Hematopoietic multipotent progenitor cell treated with erythropoietin and hydrocortisone succinate and interleukin-3 and kit ligand, for 15 days (in vitro differentiated cells): ENCODE measurements around the gene GRAPL.
"Not testable (repeated sequence)": the region's sequence is repeated elsewhere in the genome, so short reads cannot be mapped to it uniquely, and the experiment has no call there.

ENCODE experiments used
- DNase-seq: peaks from one replicate; pipeline ENCODE4 v3.0.0-alpha.2; 2015; ENCODE audit warnings: low spot score

The GRAPL gene

GRCh38 chr17:19127148-19127980 is at the start of gene GRAPL:
Gene GRAPL, plus strand, starts transcription at chr17:19127589. Its CDS starts 31 bp downstream, at chr17:19127620.
- DNase-seq: not testable (repeated sequence)

DNA sequence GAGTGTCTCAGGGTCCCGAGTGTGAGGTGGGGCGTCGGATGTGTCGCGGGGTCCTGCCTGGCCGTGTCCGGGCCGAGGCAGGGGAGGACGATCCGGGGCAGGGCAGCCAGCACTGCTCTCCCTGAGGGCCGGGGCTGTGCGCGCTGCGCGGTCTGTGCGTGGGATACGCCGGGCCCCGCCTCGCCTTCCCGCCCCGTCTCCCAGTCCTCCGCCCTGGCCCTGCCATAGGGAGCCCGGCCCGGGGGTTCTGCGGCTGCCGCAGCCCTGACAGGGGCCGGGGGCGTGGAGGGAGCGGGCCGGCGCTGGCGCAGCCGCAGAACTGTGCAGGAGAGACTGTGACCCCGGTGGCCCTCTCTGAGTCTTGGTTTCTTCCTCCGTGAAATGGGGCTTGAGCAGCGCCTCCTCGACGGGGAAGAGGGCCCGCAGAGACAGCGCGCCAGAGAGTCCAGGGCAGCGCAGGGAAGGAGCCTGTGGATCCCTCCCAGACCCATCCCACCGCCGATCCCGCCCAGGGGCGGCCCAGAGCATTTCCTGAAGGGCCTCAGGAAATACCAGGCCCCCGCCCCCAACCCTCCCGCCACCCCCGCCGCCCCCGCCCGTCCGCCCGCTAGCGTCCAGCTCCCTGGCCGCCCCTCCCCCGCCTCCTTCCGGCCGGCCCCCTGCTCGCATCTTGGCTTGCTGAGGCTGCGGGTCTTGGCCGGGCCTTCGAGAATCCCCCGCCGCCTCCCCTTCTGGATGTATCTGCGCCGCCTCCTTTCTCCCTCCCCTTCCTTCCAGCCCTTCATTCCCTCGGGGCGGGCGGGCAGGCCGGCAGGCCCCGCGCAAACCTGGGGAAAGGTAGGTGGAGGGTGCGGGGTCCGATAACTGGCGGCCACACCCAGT is 38.3 kb upstream of the GRAPL start:
- not testable (repeated sequence) for DNase-seq

DNA sequence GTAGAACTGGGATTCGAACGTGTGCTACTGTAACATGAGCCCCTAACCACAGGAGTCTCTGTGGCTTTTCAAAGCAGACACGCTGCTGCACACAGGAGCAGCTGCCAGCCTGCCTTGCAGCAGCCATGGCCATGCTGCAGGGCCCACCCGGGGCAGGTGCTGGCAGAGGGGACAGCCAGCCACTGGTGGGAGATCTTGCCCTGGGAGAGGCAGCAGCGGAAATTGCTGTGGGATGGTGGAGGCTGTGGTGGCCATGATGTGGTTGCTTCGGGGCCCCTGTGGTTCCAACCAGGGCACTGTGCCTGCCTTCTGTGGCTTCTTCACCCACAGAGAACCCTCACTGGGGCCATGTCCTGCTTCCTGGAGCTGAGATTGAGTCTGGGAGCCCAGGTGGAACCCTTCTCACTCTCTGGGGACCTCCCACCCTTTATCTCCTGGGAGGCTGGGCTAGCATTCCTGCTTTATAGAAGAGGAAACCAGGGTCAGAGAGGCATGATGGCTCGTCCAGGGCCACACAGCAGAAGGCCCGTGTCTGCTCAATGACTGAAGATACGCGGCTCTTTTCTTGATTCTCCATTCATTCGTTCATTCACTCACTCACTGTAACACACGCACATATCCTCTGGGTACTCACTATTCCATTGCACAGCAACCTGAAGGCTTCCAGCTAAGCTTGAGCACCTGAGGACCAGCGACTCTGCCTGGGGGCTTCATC is 37.2 kb upstream of the GRAPL start:
- DNase-seq: not testable (repeated sequence)

GRCh38 chr17:19092737-19093683 is 34.4 kb upstream of the GRAPL start:
- not testable (repeated sequence) for DNase-seq

GRCh38 chr17:19093684-19094438 is 33.5 kb upstream of the GRAPL start:
- DNase-seq: not testable (repeated sequence)

DNA sequence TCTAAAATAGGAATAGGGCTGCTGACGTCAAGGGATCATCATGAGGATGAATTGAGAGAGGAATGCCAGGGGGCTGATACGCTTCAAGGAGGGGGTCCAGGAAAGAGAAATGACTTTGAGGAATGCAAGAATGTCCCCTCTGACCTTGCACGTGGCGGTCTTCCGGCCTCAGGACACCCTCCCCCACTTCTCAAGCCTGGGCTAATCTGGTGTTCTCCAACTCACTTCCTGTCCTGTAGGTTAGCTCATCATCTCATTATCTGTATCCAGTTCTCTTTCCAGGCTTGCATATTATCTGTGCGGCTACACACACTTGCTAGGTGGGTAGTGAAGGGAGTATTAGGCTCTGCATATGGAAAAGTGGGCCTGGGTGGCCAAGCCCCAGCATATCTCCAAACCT is 18.9 kb upstream of the GRAPL start:
- DNase-seq: not testable (repeated sequence)

- not testable (repeated sequence) for DNase-seq
Observed at GRCh38 chr17:19110189-19111097, 16.9 kb upstream of the GRAPL start.

- peak; percentile 63 for DNase-seq
Observed at GRCh38 chr17:19111111-19111711, 16.2 kb upstream of the GRAPL start.

GRCh38 chr17:19111801-19112458 is 15.5 kb upstream of the GRAPL start:
- peak; percentile 69 for DNase-seq

- DNase-seq: peak; percentile 16
Observed at GRCh38 chr17:19112459-19112826, 14.9 kb upstream of the GRAPL start.

DNA sequence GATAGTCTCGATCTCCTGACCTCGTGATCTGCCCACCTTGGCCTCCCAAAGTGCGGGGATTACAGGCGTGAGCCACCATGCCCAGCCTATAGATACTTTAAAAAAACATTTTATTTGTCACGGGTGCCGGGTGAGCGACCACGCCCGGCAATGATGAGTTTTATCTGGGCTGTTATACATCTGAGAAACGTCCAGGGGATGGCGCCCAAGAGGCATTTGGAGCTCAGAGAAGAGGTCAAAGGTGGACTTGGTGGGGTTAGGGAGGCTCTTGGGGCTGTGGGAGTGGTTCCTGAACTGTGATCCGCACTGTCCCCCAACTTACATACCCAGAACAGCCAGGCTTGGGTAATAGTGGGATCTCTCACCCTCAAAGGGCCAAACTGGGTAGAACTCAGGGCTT is 8.7 kb upstream of the GRAPL start:
- DNase-seq: not testable (repeated sequence)

DNA sequence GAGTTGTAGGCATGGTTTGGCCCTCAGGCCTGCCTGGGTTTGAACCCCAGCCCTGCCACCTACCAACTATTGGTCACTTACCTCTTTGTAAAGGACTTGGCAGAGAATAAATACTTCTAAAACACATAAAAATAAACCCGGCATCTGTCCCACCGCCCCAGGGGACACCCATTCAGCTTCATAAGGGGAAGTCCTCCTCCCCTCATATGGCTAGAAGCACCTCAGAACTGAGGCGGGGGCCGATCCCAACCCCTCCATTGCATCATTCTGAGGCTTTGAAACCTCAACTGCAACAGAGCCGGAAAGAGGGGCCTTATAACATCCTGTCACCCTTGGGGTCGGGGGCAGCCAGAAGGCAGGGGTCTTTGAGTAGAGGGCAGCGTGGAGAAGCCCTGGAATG is 2.1 kb upstream of the GRAPL start:
- DNase-seq: not testable (repeated sequence)

- DNase-seq: not testable (repeated sequence)
Observed at GRCh38 chr17:19129500-19129899, 2.1 kb downstream of the GRAPL start.

DNA sequence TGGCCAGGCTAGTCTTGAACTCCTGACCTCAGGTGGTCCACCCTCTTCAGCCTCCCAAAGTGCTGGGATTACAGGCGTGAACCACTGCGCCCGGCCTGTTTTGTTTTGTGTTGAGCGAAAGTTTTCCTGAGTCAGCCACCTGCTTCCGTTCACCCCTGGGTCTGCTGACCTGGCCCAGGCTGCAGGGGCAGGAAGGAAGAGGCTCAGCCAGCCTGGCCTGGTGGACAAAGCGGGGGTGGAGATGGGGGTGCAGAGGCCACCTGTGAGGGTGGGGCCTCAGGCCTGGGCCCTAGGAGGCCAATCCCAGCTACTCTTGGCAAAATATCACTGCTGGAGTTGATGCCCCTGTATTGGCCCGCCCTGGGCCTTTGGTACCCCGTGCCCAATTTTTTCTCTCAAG is 3.7 kb downstream of the GRAPL start:
- DNase-seq: not testable (repeated sequence)

- not testable (repeated sequence) for DNase-seq
Observed at GRCh38 chr17:19131772-19132171, 4.4 kb downstream of the GRAPL start.

DNA sequence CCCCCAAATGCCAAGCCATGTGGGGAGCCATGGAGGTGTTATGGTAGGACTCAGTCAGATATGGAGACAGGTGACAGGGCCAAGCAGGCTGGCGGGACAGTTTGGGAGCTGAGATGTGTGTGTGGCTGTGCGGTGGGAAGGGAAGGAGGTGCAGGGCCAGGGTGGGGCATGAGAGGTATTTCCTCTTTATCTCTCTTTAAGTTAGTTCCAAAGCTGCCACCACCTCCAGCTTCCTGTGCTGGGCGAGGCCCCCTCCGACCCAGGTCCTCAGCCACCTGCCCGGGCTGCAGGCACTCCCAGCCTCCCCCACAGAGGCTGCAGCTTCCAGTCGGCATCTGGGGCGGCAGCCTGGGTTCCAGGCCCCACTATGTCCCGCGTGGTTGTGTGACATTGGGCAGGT is 6.4 kb downstream of the GRAPL start:
- not testable (repeated sequence) for DNase-seq

GRCh38 chr17:19135391-19135790 is 8.0 kb downstream of the GRAPL start:
- not testable (repeated sequence) for DNase-seq

DNA sequence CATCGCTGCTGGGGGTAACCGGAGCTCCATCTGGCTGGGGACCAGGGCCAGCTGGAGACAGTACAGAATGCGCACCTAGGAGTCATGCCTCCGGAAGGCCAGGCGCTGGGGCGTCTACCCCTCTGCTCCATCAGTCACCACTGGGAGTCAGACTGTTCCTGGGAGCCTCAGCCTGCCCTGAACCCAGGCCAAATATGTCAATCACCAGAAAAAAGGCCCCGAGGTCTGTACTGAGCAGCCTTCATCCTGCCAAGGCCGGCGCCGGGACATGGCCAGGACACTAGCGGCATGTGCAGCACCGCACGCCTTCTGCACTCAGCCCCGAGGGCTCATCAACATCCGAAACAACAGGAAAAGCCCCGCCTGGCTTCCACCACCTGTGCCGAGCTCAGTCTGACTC is 8.7 kb downstream of the GRAPL start:
- not testable (repeated sequence) for DNase-seq
